Measurements from ENCODE around the gene UTP4.

- TF ChIP-seq CTCF (IDR thresholded peaks at IDR 0.05) (no peak), POLR2A (IDR thresholded peaks at IDR 0.05) (no peak)
These were observed 69.3 kb downstream of the UTP4 start for GRCh38 chr16:69201787-69202186.
